CD4-positive, alpha-beta memory T cell (primary cell): Measurements from ENCODE around the gene KIF22. TPM values are rescaled to one million over a fixed set of nuclear protein-coding genes. Genes with fewer than 3 reads are reported as not detected.
"Not testable (repeated sequence)": the region's sequence is repeated elsewhere in the genome, so short reads cannot be mapped to it uniquely, and the experiment has no call there.

Source experiments
- CTCF ChIA-PET: fragments of 350-600 bp; sonication (Branson Sonifier 250); formaldehyde crosslinking; loops from one replicate; lab custom pipeline; 2021; ENCODE audit warnings: inconsistent platforms; ENCODE audit not compliant: partially characterized antibody; lab: Charles Lee
- POLR2A ChIA-PET: fragments of 350-600 bp; sonication (Branson Sonifier 250); formaldehyde crosslinking; loops from one replicate; lab custom pipeline; 2021; ENCODE audit not compliant: partially characterized antibody; lab: Charles Lee
- DNase-seq, 5 donors: peaks; one replicate each; pipeline versions ENCODE4 v3.0.0 to v3.0.0-alpha.2; 2020 to 2022; ENCODE audit warnings: mixed read lengths in 1 of 5
- H3K27ac ChIP-seq: one replicate; pipeline ENCODE4 v1.7.0; 2013; ENCODE audit warnings: low read depth, low read length
- H3K27me3 ChIP-seq: 2 replicates; pipeline ENCODE4 v1.7.0; 2013; ENCODE audit warnings: mild to moderate bottlenecking, low read length, moderate library complexity; ENCODE audit not compliant: insufficient read depth
- H3K36me3 ChIP-seq: 2 replicates; pipeline ENCODE4 v1.7.0; 2013; ENCODE audit warnings: mild to moderate bottlenecking, low read length, moderate library complexity; ENCODE audit not compliant: insufficient read depth
- H3K4me1 ChIP-seq: 2 replicates; pipeline ENCODE4 v1.7.0; 2013; ENCODE audit warnings: mild to moderate bottlenecking, low read length, moderate library complexity; ENCODE audit not compliant: insufficient read depth
- H3K4me3 ChIP-seq, 2 donors: one replicate each; pipeline ENCODE4 v1.7.0; 2013; ENCODE audit warnings: low read length in 2 of 2, mild to moderate bottlenecking in 1 of 2
- H3K9me3 ChIP-seq, 2 donors: one replicate each; pipeline ENCODE4 v1.7.0; 2013; ENCODE audit warnings: low read length in 2 of 2, control low read depth in 1 of 2; ENCODE audit not compliant: control insufficient read depth in 1 of 2
- H3K27ac Mint-ChIP-seq, 7 donors: one replicate each; pipeline ENCODE4 v1.8.0; 2020 to 2021; ENCODE audit warnings: mixed read lengths in 7 of 7, mild to moderate bottlenecking in 6 of 7, inconsistent platforms in 3 of 7, moderate library complexity in 3 of 7
- H3K27me3 Mint-ChIP-seq, 2 donors: one replicate each; pipeline ENCODE4 v1.8.0; 2020 to 2021; ENCODE audit warnings: mixed read lengths in 2 of 2
- H3K36me3 Mint-ChIP-seq, 2 donors: one replicate each; pipeline ENCODE4 v1.8.0; 2020 to 2021; ENCODE audit warnings: mixed read lengths in 2 of 2, inconsistent platforms in 1 of 2, mild to moderate bottlenecking in 1 of 2
- H3K4me1 Mint-ChIP-seq, 4 donors: one replicate each; pipeline ENCODE4 v1.8.0; 2020 to 2021; ENCODE audit warnings: mixed read lengths in 4 of 4, mild to moderate bottlenecking in 1 of 4
- H3K4me3 Mint-ChIP-seq, 8 donors: one replicate each; pipeline ENCODE4 v1.8.0; 2020 to 2021; ENCODE audit warnings: mixed read lengths in 8 of 8, mild to moderate bottlenecking in 7 of 8, moderate library complexity in 6 of 8, inconsistent platforms in 3 of 8
- H3K9me3 Mint-ChIP-seq, 8 donors: one replicate each; pipeline ENCODE4 v1.8.0; 2020 to 2021; ENCODE audit warnings: mixed read lengths in 8 of 8, mild to moderate bottlenecking in 5 of 8, inconsistent platforms in 3 of 8, moderate library complexity in 1 of 8
- intact Hi-C: fragments of 100-400 bp; cut with micrococcal nuclease; formaldehyde crosslinking; loops from one replicate; pipeline ENCODE4 v1.15.1; 2023
- polyA plus RNA-seq, 2 donors: library from polyadenylated mRNA; unstranded; fragments of 300-500 nt; fragmentation: Illumina TruSeq; gene quantifications; one replicate each; pipeline ENCODE4 v1.2.3, GENCODE V29; 2021
- total RNA-seq, 2 experiments: library from RNA; stranded (reverse); gene quantifications; one replicate each; pipeline ENCODE4 v1.2.3, GENCODE V29; 2021

The KIF22 gene
- total and polyA plus RNA-seq, 4 experiments from 2014 or later: 35.7 to 98.6 (median 71.8) TPM

DNA sequence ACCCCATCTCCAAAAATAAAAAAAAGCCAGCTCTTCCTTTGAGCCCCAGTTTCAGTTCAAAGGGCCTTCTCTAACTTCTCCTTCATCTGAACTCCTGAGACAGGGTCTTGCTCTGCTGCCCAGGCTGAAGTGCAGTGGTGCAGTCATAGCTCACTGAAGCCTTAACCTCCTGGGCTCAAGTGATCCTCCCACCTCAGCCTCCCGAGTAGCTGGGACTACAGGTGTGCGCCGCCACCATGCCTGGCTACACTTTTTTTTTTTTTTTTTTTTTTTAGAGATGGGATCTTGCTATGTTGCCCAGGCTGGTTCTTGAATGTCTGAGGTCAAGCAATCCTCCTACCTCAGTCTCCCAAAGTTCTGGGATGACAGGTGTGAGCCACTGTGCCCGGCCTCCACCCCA lies 42.7 kb downstream of the KIF22 start:
- H3K36me3 ChIP-seq: peaks cover 52% of the 10 kb centered on the region

DNA sequence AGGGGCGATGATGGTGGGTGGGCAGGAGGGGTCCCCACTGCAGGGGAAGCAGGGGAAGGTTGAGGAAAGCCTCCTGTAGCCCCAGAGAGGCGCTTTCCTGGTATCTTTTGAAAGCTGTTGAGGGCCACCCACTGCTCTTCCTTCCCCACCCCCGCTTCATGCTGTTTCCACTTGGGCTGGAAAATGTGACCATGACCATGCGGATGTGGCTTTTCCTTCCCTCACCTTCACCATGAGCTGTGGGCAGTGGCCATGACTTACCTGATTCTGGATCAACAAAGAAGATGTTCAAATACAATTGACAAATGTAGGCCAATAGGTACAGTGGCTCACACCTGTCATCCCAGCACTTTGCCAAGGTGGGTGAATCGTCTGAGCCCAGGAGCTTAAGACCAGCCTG lies 43.5 kb downstream of the KIF22 start:
- no peak overlapping the region for H3K4me3 Mint-ChIP-seq
- no peak overlapping the region for H3K27ac ChIP-seq
- POLR2A ChIA-PET: interaction anchor here (0.6 to 3.4 kb wide), 5 partner anchors 13 to 631 kb away, joined by 4 to 11 read pairs (median 5); no protein-coding TSS in a partner anchor
- peak in 1 of 5 donors; percentile 17 for DNase-seq
- peak overlapping the region in 3 of 7 donors; percentile 42 to 70 (median 65) for H3K27ac Mint-ChIP-seq
- CTCF ChIA-PET: interaction anchor here (0.7 to 1.5 kb wide), 4 partner anchors 11 to 133 kb away, joined by 3 to 11 read pairs (median 4); no protein-coding TSS in a partner anchor
- H3K4me3 ChIP-seq: no peak overlapping the region
- no peaks in the 10 kb centered on the region for H3K27me3 Mint-ChIP-seq
- intact Hi-C loops: no loop called here
- H3K4me1 ChIP-seq: peaks cover 14% of the 10 kb centered on the region
- peaks cover 37 to 60% of the 10 kb centered on the region in 2 donors for H3K36me3 Mint-ChIP-seq
- peaks cover 59% of the 10 kb centered on the region for H3K36me3 ChIP-seq
- no peaks in the 10 kb centered on the region for H3K9me3 ChIP-seq
- peaks cover 8 to 26% (median 14%) of the 10 kb centered on the region in 4 donors for H3K4me1 Mint-ChIP-seq
- H3K27me3 ChIP-seq: no peaks in the 10 kb centered on the region
- H3K9me3 Mint-ChIP-seq: no peaks in the 10 kb centered on the region

More for the DNA sequence above, 42.7 kb downstream of the KIF22 start:
- H3K9me3 ChIP-seq, H3K27ac ChIP-seq, H3K27me3 ChIP-seq, H3K4me3 Mint-ChIP-seq, intact Hi-C loops, H3K27me3 Mint-ChIP-seq, H3K9me3 Mint-ChIP-seq, DNase-seq, H3K4me3 ChIP-seq: not testable (repeated sequence)
- Mint-ChIP-seq H3K4me1 (peaks cover 8 to 34% (median 14%) of the 10 kb centered on the region in 4 donors), H3K36me3 (peaks cover 35 to 52% of the 10 kb centered on the region in 2 donors), H3K27ac (peak overlapping the region in 1 of 7 donors; percentile 84)
- ChIA-PET POLR2A (interaction anchor here (0.6 to 3.4 kb wide), 4 partner anchors 9 to 94 kb away, joined by 4 to 11 read pairs (median 5); no protein-coding TSS in a partner anchor), CTCF (interaction anchor here (0.9 to 1.7 kb wide), 4 partner anchors 15 to 133 kb away, joined by 3 to 4 read pairs (median 3); partner anchors contain the start of gene PAGR1)
- peaks cover 23% of the 10 kb centered on the region for H3K4me1 ChIP-seq

DNA sequence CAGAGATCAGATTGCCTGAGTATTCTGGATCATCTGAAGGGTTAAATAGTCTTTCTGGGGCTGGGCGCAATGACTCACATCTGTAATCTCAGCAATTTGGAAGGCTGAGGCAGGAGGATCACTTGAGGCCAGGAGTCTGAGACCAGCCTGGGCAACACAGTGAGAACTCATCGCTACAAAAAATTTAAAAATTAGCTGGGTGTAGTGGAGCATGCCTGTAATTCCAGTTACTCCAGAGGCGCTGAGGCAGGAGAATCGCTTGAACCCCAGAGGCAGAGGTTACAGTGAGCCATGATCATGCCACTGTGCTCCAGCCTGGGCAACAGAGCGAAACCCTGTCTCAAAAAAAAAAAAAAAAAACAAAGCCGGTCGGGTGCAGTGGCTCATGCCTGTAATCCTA lies 45.4 kb downstream of the KIF22 start:
- Mint-ChIP-seq H3K27ac (peak overlapping the region in 2 of 7 donors; percentile 79), H3K4me3 (no peak overlapping the region), H3K27me3 (no peaks in the 10 kb centered on the region), H3K4me1 (peaks cover under 1 to 9% (median 6%) of the 10 kb centered on the region in 4 donors), H3K9me3 (no peaks in the 10 kb centered on the region), H3K36me3 (peaks cover 41 to 69% of the 10 kb centered on the region in 2 donors)
- no peak overlapping the region for H3K4me3 ChIP-seq
- intact Hi-C loops: no loop called here
- H3K4me1 ChIP-seq: peaks cover under 1% of the 10 kb centered on the region
- peaks cover 60% of the 10 kb centered on the region for H3K36me3 ChIP-seq
- no peak overlapping the region for H3K27ac ChIP-seq
- no peaks in the 10 kb centered on the region for H3K9me3 ChIP-seq
- DNase-seq: no peak
- H3K27me3 ChIP-seq: no peaks in the 10 kb centered on the region
- ChIA-PET CTCF (interaction anchor here (0.7 kb wide), 1 partner anchor 35 kb away, joined by 3 read pairs; no protein-coding TSS in a partner anchor), POLR2A (interaction anchor here (0.7 to 3.4 kb wide), 2 partner anchors 12 to 75 kb away, joined by 3 to 11 read pairs; no protein-coding TSS in a partner anchor)

DNA sequence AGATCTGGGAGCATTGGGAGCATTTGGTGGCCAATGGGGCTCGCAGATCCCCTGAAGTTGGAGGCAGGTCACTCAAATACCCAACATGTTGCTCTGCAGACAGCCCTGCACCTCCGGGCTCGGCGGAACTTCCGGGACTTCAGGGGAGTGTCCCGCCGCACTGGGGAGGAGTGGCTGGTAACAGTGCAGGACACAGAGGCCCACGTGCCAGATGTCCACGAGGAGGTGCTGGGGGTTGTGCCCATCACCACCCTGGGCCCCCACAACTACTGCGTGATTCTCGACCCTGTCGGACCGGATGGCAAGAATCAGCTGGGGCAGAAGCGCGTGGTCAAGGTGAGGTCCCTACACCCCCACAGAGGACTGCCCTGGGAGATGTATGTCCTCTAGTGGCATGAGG lies 46.1 kb downstream of the KIF22 start:
- Histone ChIP-seq H3K9me3 (no peaks in the 10 kb centered on the region), H3K4me1 (no peaks in the 10 kb centered on the region), H3K27me3 (no peaks in the 10 kb centered on the region), H3K4me3 (no peak overlapping the region), H3K36me3 (peaks cover 62% of the 10 kb centered on the region), H3K27ac (no peak overlapping the region)
- H3K36me3 Mint-ChIP-seq: peaks cover 41 to 65% of the 10 kb centered on the region in 2 donors
- H3K27me3 Mint-ChIP-seq: no peaks in the 10 kb centered on the region
- intact Hi-C loops: no loop called here
- H3K27ac Mint-ChIP-seq: no peak overlapping the region
- POLR2A ChIA-PET: interaction anchor here (0.6 kb wide), 1 partner anchor 98 kb away, joined by 3 read pairs; no protein-coding TSS in a partner anchor
- DNase-seq: peak in 1 of 5 donors; percentile 9
- H3K4me1 Mint-ChIP-seq: peaks cover 0 to 7% (median 5%) of the 10 kb centered on the region in 4 donors
- H3K4me3 Mint-ChIP-seq: no peak overlapping the region
- CTCF ChIA-PET: interaction anchor here (0.6 to 0.7 kb wide), 2 partner anchors 10 to 36 kb away, joined by 3 read pairs; no protein-coding TSS in a partner anchor
- H3K9me3 Mint-ChIP-seq: no peaks in the 10 kb centered on the region

DNA sequence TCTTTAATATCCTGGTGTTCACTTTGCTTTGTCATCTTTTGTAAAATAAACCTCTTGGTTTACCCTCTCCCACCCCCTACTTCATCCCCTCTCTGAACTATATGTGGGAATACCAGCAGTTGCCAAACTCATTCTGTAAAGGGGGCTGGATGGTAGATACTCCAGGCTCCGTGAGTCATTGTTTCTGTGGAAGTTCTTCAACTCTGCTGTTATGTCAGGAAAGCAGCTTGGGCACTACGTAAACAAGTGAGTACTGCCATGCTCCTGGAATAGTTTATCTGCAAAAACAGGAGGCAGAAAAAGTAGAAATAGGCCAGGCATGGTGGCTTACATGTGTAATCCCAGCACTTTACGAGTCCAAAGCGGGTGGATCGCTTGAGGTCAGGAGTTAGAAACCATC lies 47.3 kb downstream of the KIF22 start:
- H3K27ac Mint-ChIP-seq: no peak overlapping the region
- H3K4me3 Mint-ChIP-seq: no peak overlapping the region
- Histone ChIP-seq H3K4me1 (no peaks in the 10 kb centered on the region), H3K36me3 (peaks cover 68% of the 10 kb centered on the region), H3K4me3 (no peak overlapping the region), H3K27ac (no peak overlapping the region), H3K27me3 (no peaks in the 10 kb centered on the region), H3K9me3 (no peaks in the 10 kb centered on the region)
- CTCF ChIA-PET: interaction anchor here (1.0 to 3.1 kb wide), 2 partner anchors 8 to 11 kb away, joined by 3 to 18 read pairs; no protein-coding TSS in a partner anchor
- no peaks in the 10 kb centered on the region for H3K27me3 Mint-ChIP-seq
- H3K9me3 Mint-ChIP-seq: no peaks in the 10 kb centered on the region
- peaks cover 40 to 67% of the 10 kb centered on the region in 2 donors for H3K36me3 Mint-ChIP-seq
- DNase-seq: no peak
- intact Hi-C loops: no loop called here
- POLR2A ChIA-PET: interaction anchor here (0.6 to 1.5 kb wide), 3 partner anchors 10 to 30 kb away, joined by 3 to 9 read pairs (median 3); no protein-coding TSS in a partner anchor
- H3K4me1 Mint-ChIP-seq: peaks cover 0 to 3% (median under 1%) of the 10 kb centered on the region in 4 donors

DNA sequence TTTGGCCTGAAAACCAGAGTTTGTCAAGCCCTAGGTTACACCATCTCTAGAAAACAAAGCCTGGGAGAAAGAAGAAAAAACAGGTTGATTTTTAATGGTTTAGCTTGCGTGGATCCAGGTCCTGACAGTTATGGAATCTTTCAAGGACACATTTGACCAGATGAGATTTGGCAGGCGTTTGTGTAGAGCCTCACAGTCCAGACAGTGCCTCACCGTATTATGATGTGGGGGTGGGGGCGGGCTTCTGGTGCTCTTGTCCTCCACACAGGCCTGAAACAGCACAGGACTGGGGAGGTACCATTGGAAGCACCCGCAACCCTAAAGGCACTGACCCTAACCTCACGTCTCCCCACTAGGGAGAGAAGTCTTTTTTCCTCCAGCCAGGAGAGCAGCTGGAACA lies 49.3 kb downstream of the KIF22 start:
- peaks cover 37 to 73% of the 10 kb centered on the region in 2 donors for H3K36me3 Mint-ChIP-seq
- H3K27me3 Mint-ChIP-seq: no peaks in the 10 kb centered on the region
- H3K9me3 Mint-ChIP-seq: no peaks in the 10 kb centered on the region
- H3K27ac Mint-ChIP-seq: no peak overlapping the region
- peaks cover 0 to 3% (median 0%) of the 10 kb centered on the region in 4 donors for H3K4me1 Mint-ChIP-seq
- no peak for DNase-seq
- H3K4me3 Mint-ChIP-seq: no peak overlapping the region
- H3K4me1 ChIP-seq: no peaks in the 10 kb centered on the region
- POLR2A ChIA-PET: interaction anchor here (1.0 to 1.2 kb wide), 2 partner anchors 9 to 18 kb away, joined by 3 read pairs; no protein-coding TSS in a partner anchor
- H3K9me3 ChIP-seq: no peaks in the 10 kb centered on the region
- no peak overlapping the region for H3K4me3 ChIP-seq
- CTCF ChIA-PET: interaction anchor here (0.9 to 3.1 kb wide), 4 partner anchors 9 to 140 kb away, joined by 4 to 18 read pairs (median 4); partner anchors contain the start of gene MVP
- H3K27me3 ChIP-seq: no peaks in the 10 kb centered on the region
- no peak overlapping the region for H3K27ac ChIP-seq
- intact Hi-C loops: no loop called here
- H3K36me3 ChIP-seq: peaks cover 70% of the 10 kb centered on the region

DNA sequence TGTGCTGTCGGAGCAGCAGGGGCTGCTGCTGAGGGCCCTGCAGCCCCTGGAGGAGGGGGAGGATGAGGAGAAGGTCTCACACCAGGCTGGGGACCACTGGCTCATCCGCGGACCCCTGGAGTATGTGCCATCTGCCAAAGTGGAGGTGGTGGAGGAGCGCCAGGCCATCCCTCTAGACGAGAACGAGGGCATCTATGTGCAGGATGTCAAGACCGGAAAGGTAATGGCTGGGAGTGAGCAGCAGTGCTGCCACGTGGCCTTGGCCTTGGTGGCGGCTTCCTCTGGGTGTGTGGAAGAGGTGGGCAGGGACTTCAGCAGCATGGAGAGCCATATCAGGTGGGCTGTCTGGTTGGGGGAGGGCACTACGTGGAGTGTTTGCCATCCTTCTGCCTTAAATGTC lies 49.7 kb downstream of the KIF22 start:
- Mint-ChIP-seq H3K9me3 (no peaks in the 10 kb centered on the region), H3K4me3 (no peak overlapping the region), H3K4me1 (peaks cover 0 to 3% (median 0%) of the 10 kb centered on the region in 4 donors), H3K36me3 (peaks cover 39 to 76% of the 10 kb centered on the region in 2 donors), H3K27me3 (no peaks in the 10 kb centered on the region), H3K27ac (peak overlapping the region in 4 of 7 donors; percentile 42 to 79 (median 60))
- Histone ChIP-seq H3K4me3 (no peak overlapping the region), H3K27ac (no peak overlapping the region), H3K27me3 (no peaks in the 10 kb centered on the region), H3K9me3 (no peaks in the 10 kb centered on the region), H3K36me3 (peaks cover 69% of the 10 kb centered on the region), H3K4me1 (no peaks in the 10 kb centered on the region)
- ChIA-PET POLR2A (interaction anchor here (1.0 to 1.2 kb wide), 2 partner anchors 8 to 17 kb away, joined by 3 read pairs; no protein-coding TSS in a partner anchor), CTCF (interaction anchor here (1.4 to 3.1 kb wide), 2 partner anchors 8 to 23 kb away, joined by 4 to 18 read pairs; no protein-coding TSS in a partner anchor)
- no peak for DNase-seq
- intact Hi-C loops: no loop called here
